Measurements from ENCODE around the gene CEP55.
"Not testable (repeated sequence)": the region's sequence is repeated elsewhere in the genome, so short reads cannot be mapped to it uniquely, and the experiment has no call there.

Gene CEP55

GRCh38 chr10:93461109-93461806 lies 35.2 kb upstream of the CEP55 start:
- Histone ChIP-seq H3K9me3 (ENCODE audit: insufficient read depth, low read depth, low read length) (no peaks in the 10 kb centered on the region), H3K27ac (ENCODE audit: low read depth, low read length) (no peak overlapping the region)

GRCh38 chr10:93461807-93462178 lies 34.6 kb upstream of the CEP55 start:
- no peaks in the 10 kb centered on the region for H3K27me3 ChIP-seq (ENCODE audit: insufficient read depth, low read length)
- H3K9me3 ChIP-seq (ENCODE audit: insufficient read depth, low read depth, low read length) = no peaks in the 10 kb centered on the region
- 100% methylated on average over 1 of the region's 1 CpG for WGBS
- peaks cover 10% of the 10 kb centered on the region; the same call in 1 of the 2 replicates for H3K4me1 ChIP-seq (ENCODE audit: insufficient read depth, low read length)
- H3K27ac ChIP-seq (ENCODE audit: low read depth, low read length) = no peak overlapping the region
- no peaks in the 10 kb centered on the region for H3K36me3 ChIP-seq (ENCODE audit: insufficient read depth, low read length)
- H3K9ac ChIP-seq (ENCODE audit: low read depth, low read length) = no peak overlapping the region
- no peak overlapping the region for H3K4me3 ChIP-seq (ENCODE audit: low read length)

More at GRCh38 chr10:93461109-93461806, 35.2 kb upstream of the CEP55 start:
- peaks cover 10% of the 10 kb centered on the region; the same call in 1 of the 2 replicates for H3K4me1 ChIP-seq (ENCODE audit: insufficient read depth, low read length)
- no peak overlapping the region for H3K9ac ChIP-seq (ENCODE audit: low read depth, low read length)
- 86% methylated on average over 4 of the region's 4 CpGs for WGBS
- H3K36me3 ChIP-seq (ENCODE audit: insufficient read depth, low read length) = no peaks in the 10 kb centered on the region
- H3K4me3 ChIP-seq (ENCODE audit: low read length) = no peak overlapping the region
- H3K27me3 ChIP-seq (ENCODE audit: insufficient read depth, low read length) = no peaks in the 10 kb centered on the region

DNA sequence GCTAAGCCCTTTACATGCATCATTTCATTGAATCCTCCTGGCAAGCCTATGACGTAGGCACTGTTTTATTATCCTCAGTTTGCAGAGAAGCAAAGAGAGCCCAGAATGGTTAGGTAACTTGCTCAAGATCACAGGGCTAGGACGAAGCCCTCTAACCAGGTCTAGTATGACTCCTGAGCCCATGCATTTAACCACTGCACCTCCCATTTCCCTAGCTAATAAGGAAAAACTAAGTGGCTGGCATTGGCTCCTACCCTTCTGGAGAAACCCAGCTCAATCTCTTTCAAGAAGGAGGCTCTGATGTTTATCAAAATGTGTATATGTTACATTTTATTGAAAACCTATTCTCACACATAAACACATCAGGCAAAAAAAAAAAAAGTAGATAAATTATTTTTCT lies 34.0 kb upstream of the CEP55 start:
- no peaks in the 10 kb centered on the region for H3K36me3 ChIP-seq (ENCODE audit: insufficient read depth, low read length)
- WGBS = 47% methylated on average over 2 of the region's 2 CpGs
- no peaks in the 10 kb centered on the region for H3K27me3 ChIP-seq (ENCODE audit: insufficient read depth, low read length)
- no peaks in the 10 kb centered on the region for H3K9me3 ChIP-seq (ENCODE audit: insufficient read depth, low read depth, low read length)
- H3K9ac ChIP-seq (ENCODE audit: low read depth, low read length) = no peak overlapping the region
- no peak overlapping the region for H3K27ac ChIP-seq (ENCODE audit: low read depth, low read length)
- H3K4me3 ChIP-seq (ENCODE audit: low read length) = no peak overlapping the region
- peaks cover 10% of the 10 kb centered on the region; the same call in 1 of the 2 replicates for H3K4me1 ChIP-seq (ENCODE audit: insufficient read depth, low read length)

DNA sequence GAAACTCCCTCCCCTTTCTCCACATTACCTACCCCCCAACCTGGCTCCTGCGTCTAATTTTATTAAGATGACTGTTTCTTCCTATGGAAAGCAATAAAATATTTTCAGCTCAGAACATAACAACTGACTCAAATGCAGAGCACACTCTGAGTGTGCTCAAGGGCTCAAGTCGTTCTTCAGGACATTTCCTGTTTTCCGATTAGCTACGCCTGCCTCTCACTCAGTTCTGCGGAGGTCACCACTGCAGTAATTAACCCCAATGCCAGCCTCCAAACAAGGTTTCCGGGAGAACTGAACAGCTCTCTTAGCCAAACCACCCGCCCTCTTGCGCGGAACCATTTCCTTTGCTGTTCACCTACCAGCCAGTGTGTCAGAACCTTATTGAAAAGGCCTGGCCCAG lies 33.5 kb upstream of the CEP55 start:
- Histone ChIP-seq H3K4me1 (ENCODE audit: insufficient read depth, low read length) (peaks cover 10% of the 10 kb centered on the region; the same call in 1 of the 2 replicates), H3K9me3 (ENCODE audit: insufficient read depth, low read depth, low read length) (no peaks in the 10 kb centered on the region), H3K27ac (ENCODE audit: low read depth, low read length) (no peak overlapping the region), H3K9ac (ENCODE audit: low read depth, low read length) (no peak overlapping the region), H3K4me3 (ENCODE audit: low read length) (no peak overlapping the region), H3K36me3 (ENCODE audit: insufficient read depth, low read length) (no peaks in the 10 kb centered on the region), H3K27me3 (ENCODE audit: insufficient read depth, low read length) (no peaks in the 10 kb centered on the region)
- WGBS = 91% methylated on average over 9 of the region's 9 CpGs

- H3K4me3 ChIP-seq (ENCODE audit: low read length) = no peak overlapping the region
- WGBS = 89% methylated on average over 5 of the region's 6 CpGs
- H3K9ac ChIP-seq (ENCODE audit: low read depth, low read length) = no peak overlapping the region
- H3K27me3 ChIP-seq (ENCODE audit: insufficient read depth, low read length) = no peaks in the 10 kb centered on the region
- no peaks in the 10 kb centered on the region for H3K9me3 ChIP-seq (ENCODE audit: insufficient read depth, low read depth, low read length)
- no peaks in the 10 kb centered on the region for H3K36me3 ChIP-seq (ENCODE audit: insufficient read depth, low read length)
- peaks cover 9% of the 10 kb centered on the region; the same call in 1 of the 2 replicates for H3K4me1 ChIP-seq (ENCODE audit: insufficient read depth, low read length)
- H3K27ac ChIP-seq (ENCODE audit: low read depth, low read length) = no peak overlapping the region
Observed at GRCh38 chr10:93463723-93464476, 32.5 kb upstream of the CEP55 start.

DNA sequence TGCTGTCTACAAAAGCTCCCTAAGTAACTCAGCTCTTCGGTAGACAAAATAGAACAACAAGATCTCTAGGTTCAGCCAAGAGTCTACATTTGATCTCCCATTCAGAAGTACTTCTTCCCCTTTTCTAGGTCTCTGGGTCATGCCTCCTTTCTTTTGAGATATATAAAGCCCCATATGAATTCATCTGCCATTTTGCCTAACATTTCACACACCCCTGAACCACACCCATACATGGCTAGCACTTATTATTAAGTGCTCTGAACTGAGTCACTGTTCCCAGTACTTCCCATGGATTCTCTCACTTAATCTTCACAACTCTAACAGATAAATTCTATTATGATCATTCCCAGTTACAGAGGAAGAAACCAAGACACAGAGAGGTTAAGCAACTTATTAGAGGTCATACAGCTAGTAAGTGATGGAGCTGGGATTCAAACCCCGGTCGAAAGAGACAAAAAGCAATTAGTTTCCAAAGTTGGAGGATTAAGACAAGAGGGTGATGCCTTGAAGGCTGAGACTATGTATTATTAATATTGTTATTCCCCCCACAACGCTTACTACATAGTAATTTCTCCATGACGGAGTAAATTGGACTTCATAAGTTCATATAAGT lies 31.5 kb upstream of the CEP55 start:
- no peak overlapping the region for H3K27ac ChIP-seq (ENCODE audit: low read depth, low read length)
- 99% methylated on average over 4 of the region's 5 CpGs for WGBS
- H3K9me3 ChIP-seq (ENCODE audit: insufficient read depth, low read depth, low read length) = no peaks in the 10 kb centered on the region
- H3K9ac ChIP-seq (ENCODE audit: low read depth, low read length) = no peak overlapping the region
- H3K4me1 ChIP-seq (ENCODE audit: insufficient read depth, low read length) = peaks cover 2% of the 10 kb centered on the region; the same call in 1 of the 2 replicates
- no peaks in the 10 kb centered on the region for H3K36me3 ChIP-seq (ENCODE audit: insufficient read depth, low read length)
- no peak overlapping the region for H3K4me3 ChIP-seq (ENCODE audit: low read length)
- H3K27me3 ChIP-seq (ENCODE audit: insufficient read depth, low read length) = no peaks in the 10 kb centered on the region

DNA sequence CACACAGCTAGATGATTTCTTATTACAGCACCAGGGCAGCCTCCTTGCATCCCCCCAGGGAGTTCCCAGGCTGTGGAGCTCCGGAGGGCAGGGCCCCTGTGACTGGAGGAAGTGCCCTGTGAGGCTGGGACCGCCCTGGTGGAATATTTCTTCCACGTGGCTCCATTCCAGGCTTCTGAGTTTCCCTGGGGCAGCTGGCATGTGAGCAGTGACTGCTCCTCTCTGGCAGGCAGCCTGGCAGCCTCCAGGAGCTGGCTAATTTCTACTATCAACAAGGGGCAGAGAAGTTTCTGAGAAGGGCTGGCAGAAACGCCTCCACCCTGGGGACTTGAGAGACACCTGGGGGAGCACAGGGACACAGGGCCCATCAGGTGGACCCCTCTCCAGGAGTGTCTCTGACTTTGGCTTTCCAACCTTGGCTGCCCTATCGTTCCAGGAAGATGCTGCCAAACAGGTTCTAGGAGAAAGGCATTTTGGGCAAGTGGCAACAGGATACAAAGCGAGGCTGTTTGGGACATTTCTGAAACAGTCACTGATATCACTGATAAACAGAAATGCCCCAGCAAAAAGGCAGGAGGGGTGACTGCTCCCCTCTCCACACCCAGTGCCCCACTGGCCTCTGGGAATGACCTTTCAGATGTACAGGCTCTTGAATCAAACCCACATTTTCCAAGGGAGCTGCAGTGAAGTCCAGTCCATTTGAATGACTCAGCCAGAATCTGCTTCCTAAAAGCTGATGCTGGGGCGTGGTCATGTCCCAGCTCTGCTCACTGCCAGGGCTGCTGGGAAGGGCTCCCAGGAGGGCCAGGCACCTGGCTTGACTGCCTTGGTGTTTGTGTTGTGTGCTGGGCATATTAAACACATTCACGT lies 30.4 kb upstream of the CEP55 start:
- Histone ChIP-seq H3K4me1 (ENCODE audit: insufficient read depth, low read length) (peaks cover 7% of the 10 kb centered on the region), H3K4me3 (ENCODE audit: low read length) (no peak overlapping the region), H3K36me3 (ENCODE audit: insufficient read depth, low read length) (no peaks in the 10 kb centered on the region), H3K27me3 (ENCODE audit: insufficient read depth, low read length) (no peaks in the 10 kb centered on the region), H3K9me3 (ENCODE audit: insufficient read depth, low read depth, low read length) (no peaks in the 10 kb centered on the region), H3K9ac (ENCODE audit: low read depth, low read length) (0 out of 2 replicates have a peak overlapping the region, but pooled peaks have one; percentile 36), H3K27ac (ENCODE audit: low read depth, low read length) (no peak overlapping the region)
- 78% methylated on average over 8 of the region's 8 CpGs for WGBS

DNA sequence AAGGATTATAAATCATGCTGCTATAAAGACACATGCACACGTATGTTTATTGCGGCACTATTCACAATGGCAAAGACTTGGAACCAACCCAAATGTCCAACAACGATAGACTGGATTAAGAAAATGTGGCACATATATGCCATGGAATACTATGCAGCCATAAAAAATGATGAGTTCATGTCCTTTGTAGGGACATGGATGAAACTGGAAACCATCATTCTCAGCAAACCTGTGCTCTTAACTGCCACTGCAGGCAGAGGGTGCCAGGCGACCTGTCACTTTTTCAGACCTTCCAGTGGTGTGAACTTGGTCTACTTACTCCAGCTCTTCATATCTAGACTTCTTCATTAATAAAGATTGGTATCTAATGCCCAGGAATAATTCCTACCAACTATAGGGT lies 28.8 kb upstream of the CEP55 start:
- H3K27me3 ChIP-seq (ENCODE audit: insufficient read depth, low read length); H3K9ac ChIP-seq (ENCODE audit: low read depth, low read length); H3K27ac ChIP-seq (ENCODE audit: low read depth, low read length); H3K4me3 ChIP-seq (ENCODE audit: low read length); H3K36me3 ChIP-seq (ENCODE audit: insufficient read depth, low read length); H3K9me3 ChIP-seq (ENCODE audit: insufficient read depth, low read depth, low read length): not testable (repeated sequence)
- peaks cover 14% of the 10 kb centered on the region for H3K4me1 ChIP-seq (ENCODE audit: insufficient read depth, low read length)
- WGBS = 79% methylated on average over 2 of the region's 4 CpGs

- Histone ChIP-seq H3K9ac (ENCODE audit: low read depth, low read length) (no peak overlapping the region), H3K27ac (ENCODE audit: low read depth, low read length) (peak overlapping the region; percentile 26; the same call in 1 of the 2 replicates), H3K4me1 (ENCODE audit: insufficient read depth, low read length) (peaks cover 14% of the 10 kb centered on the region), H3K9me3 (ENCODE audit: insufficient read depth, low read depth, low read length) (no peaks in the 10 kb centered on the region), H3K27me3 (ENCODE audit: insufficient read depth, low read length) (no peaks in the 10 kb centered on the region), H3K36me3 (ENCODE audit: insufficient read depth, low read length) (no peaks in the 10 kb centered on the region), H3K4me3 (ENCODE audit: low read length) (no peak overlapping the region)
- 90% methylated on average over 10 of the region's 10 CpGs for WGBS
Observed at GRCh38 chr10:93468461-93469213, 27.8 kb upstream of the CEP55 start.

DNA sequence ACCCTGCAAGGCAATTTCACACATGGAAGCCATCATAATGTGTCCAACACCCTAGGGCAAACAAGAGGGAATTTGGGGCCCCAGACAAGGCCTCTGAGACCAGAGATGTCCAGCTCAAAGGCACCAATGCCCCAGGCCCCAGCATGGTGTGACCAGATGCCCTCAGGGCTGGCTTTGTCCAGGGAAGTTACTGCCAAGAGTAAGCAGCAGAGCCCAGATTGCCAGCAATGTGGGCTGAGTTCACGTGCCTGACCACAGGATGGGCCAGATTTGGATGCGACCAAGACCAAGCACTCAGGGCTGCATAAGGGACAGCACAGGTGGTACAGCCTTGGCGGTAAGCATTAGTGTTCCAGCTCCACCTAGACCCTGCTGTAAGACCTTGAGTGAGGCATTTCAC lies 27.0 kb upstream of the CEP55 start:
- H3K27ac ChIP-seq (ENCODE audit: low read depth, low read length) = no peak overlapping the region
- no peak overlapping the region for H3K9ac ChIP-seq (ENCODE audit: low read depth, low read length)

More for the DNA sequence above, 27.0 kb upstream of the CEP55 start:
- Histone ChIP-seq H3K27me3 (ENCODE audit: insufficient read depth, low read length) (no peaks in the 10 kb centered on the region), H3K36me3 (ENCODE audit: insufficient read depth, low read length) (no peaks in the 10 kb centered on the region), H3K4me1 (ENCODE audit: insufficient read depth, low read length) (peaks cover 15% of the 10 kb centered on the region), H3K4me3 (ENCODE audit: low read length) (no peak overlapping the region), H3K9me3 (ENCODE audit: insufficient read depth, low read depth, low read length) (no peaks in the 10 kb centered on the region)
- 92% methylated on average over 3 of the region's 3 CpGs for WGBS

Data from HUES64 (cell line).